Colon (tissue), 2 donors: ENCODE data around the gene RPL36.
"Not testable (repeated sequence)": the region's sequence is repeated elsewhere in the genome, so short reads cannot be mapped to it uniquely, and the experiment has no call there.

Experiments used
- FAIRE-seq: peaks from 2 replicates; lab custom pipeline; 2012; peaks lifted over from hg19 to GRCh38; lab: Jason Lieb, UNC
- donor health status: control.
- donor health status: control.

RPL36 gene

GRCh38 chr19:5674714-5675113 is 15.4 kb upstream of the RPL36 start:
- no peak for FAIRE-seq

GRCh38 chr19:5676105-5676771 is 13.9 kb upstream of the RPL36 start:
- no peak for FAIRE-seq

DNA sequence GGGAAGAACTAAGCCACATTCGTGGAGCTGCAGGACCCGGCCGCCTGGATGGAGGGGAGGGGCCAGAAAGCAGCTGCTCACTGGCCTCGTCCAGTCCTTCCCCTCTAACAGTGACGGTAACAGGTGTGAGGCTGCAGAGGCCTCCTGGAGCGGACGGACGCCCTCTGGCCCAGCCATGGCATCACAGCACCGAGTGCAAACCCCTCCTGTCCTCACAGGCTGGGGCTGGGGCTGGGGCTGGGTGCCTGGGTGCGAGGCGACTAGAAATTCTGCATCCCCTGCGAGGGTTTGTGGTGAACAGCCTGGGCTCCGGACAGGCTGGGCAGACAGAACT is 13.4 kb upstream of the RPL36 start:
- no peak for FAIRE-seq

- no peak for FAIRE-seq
These were observed 13.0 kb upstream of the RPL36 start for GRCh38 chr19:5677136-5677535.

DNA sequence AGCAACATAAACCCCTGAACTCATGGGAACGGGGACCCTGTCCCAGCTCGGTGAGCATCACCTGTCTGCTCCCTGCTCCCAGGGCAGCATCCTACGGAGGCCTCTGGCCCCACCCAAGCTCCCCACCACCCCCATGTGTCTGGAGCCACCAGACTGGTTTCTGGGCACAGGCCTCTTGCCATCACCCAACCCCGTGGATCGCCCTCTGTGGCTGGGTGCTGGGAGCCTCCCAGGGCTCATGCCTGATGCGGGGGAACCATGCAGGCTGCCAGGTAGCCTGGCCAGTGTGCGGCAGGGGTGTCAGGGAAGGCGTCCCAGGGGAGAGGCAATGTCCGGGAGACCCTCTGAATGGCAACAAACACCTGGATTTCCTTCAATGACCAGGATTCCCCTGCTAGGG is 12.5 kb upstream of the RPL36 start:
- FAIRE-seq: no peak

- FAIRE-seq: no peak
These were observed 11.9 kb upstream of the RPL36 start for GRCh38 chr19:5678071-5678718.

DNA sequence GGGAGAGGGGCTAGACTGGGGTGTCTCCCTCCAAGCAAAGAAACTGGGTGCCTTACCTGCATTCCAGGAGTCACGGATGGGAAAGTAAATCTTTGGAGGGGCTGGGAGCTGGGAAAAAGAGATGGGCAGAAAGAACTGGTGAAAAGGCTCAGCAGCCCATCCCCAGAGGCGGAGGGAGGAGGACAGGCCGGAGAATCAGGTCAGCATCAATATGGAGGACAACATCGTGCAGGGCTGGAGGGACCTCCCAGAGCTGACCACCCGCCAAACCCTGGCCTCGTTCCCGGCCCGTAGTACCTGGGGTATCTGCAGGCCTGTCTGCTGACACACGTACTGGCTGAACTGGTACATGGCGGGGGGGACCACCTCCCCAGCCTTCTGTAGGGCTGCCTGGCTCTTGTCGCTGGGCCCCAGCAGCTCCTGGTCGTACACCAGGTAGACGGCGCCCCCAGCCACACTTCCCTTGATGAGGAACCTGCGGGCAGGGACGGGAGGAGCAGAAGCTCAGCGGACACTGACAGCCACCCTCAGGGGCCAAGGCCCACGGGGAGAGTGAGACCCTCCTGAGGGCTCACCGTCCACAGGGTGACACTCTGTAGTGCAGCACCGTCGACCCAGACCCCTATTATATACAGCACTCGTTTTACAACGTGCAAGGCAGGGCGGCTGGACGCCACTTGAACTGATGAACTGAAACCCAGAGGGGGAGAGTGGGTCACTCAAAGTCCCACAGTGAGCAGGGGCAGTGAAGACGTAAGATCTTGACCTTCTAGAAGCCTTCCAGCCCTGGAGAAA is 10.6 kb upstream of the RPL36 start:
- no peak for FAIRE-seq

- FAIRE-seq: no peak
These were observed 10.0 kb upstream of the RPL36 start for GRCh38 chr19:5680084-5680436.

DNA sequence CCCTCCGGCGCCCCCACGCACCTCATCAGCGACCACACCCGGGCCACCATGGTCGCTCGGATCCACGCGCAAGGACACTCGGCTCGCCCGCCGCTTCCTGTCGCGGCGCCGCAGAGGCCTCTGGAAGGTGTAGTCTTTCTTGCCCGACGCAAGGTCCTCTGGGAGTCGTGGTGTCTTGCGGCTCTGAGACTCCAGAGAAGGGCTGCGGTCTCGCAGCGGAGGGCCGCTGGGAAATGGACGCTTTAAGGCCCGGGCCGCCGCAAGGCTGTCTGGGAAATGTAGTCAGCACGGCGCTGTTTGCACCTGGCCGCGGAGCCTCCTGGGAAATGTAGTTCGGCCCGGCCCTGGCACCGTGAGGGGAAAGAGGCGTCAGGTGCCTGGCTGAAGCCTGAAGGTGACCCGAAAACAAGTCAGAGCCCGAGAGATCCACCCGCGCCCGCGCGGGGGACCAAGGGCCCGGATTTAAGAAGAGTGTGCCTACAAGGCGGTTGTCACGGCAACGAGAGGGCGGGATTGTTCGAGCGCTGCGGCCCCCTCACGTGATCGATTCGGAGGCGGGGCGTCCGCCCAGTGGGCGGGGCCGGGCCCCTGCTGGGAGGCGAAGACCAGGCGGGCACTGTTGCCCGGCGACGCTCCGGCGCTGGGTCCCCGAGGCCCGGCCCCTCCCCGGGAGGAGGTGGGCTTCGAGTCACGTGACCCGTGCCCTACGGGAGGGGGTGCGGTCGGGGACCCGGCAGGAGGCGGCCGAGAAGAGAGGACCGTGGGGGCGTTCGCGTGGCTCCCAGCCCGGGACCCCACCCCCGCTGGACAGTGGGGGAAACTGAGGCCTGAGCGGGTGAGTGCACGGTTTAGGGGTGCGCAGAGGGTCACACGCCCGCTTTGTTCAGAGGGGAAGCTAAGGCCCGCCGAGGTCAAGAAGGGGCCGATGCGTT is 9.4 kb upstream of the RPL36 start, which contains the start of the genes HSD11B1L and MICOS13:
TSS of gene HSD11B1L (plus strand) at position 591 of the 932 bp plus-strand sequence. CDS start 3,806 bp downstream, outside the sequence.
TSS of gene MICOS13 (minus strand) at position 80 of the 932 bp plus-strand sequence. CDS start at position 50, 30 bp downstream.
- FAIRE-seq: peak; percentile 92

- FAIRE-seq: no peak
These were observed 8.5 kb upstream of the RPL36 start for GRCh38 chr19:5681391-5682106.

DNA sequence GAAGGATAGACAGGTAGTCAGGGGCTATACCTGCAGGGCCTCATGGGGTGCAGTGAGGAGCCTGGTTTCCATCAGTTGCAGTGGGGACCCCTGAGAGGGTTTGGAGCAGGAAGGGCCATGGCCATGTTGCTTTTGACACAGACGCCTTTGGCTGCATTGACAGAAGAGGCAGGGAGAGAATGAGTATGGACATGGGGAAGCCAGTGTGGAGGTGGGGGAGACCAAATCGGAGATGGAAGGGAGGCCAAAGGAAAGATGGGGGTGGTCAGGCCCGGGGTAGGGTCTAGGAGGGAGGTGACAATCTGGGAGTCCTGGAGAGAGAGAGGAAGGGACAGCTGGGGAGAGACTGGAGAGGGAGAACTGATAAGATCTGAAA is 8.0 kb upstream of the RPL36 start:
- FAIRE-seq: no peak

DNA sequence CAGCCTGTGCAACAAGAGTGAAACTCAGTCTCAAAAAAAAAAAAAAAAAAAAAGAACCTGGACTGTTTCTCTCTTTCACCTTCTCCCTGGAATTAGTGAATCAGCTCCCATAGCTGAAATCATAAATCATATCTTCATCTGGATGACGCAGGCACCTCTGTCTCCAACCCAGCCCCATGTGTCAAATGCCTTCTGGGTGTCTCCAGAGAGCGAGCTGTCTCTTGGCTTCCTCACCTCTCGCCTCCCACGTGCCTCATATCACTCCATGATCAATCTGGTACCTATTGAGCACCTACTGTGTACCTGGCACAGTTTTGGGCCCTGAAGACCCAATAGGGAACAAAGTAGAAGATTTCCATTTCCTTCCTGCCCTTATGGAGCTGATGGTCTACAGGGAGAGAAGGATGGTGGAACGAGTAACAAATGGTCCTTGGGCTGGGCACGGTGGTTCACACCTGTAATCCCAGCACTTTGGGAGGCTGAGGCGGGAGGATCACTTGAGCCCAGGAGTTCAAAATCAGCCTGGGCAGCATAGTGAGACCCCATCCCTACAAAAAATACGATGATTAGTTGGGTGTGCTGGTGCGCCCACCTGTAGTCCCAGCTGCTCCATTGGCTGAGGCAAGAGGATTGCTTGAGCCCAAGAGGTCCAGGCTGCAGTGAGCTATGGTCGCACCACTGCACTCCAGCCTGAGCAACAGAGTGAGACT is 6.8 kb upstream of the RPL36 start:
- FAIRE-seq: no peak

- FAIRE-seq: no peak
These were observed 5.2 kb upstream of the RPL36 start for GRCh38 chr19:5684694-5685430.

DNA sequence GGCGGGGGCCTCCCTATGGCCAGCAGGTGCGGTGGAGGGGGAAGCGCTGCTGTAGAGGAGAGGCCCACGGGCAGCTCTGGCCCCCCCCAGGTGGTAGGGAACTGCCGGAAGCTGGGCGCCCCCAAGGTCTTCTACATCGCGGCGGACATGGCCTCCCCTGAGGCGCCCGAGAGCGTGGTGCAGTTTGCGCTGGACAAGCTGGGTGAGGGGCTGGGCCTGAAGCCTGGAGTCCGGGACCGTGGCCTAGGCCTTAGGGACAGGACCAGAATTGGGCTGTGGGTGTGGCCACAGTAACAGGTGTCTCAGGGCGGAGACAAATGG is 3.8 kb upstream of the RPL36 start:
- FAIRE-seq: no peak

DNA sequence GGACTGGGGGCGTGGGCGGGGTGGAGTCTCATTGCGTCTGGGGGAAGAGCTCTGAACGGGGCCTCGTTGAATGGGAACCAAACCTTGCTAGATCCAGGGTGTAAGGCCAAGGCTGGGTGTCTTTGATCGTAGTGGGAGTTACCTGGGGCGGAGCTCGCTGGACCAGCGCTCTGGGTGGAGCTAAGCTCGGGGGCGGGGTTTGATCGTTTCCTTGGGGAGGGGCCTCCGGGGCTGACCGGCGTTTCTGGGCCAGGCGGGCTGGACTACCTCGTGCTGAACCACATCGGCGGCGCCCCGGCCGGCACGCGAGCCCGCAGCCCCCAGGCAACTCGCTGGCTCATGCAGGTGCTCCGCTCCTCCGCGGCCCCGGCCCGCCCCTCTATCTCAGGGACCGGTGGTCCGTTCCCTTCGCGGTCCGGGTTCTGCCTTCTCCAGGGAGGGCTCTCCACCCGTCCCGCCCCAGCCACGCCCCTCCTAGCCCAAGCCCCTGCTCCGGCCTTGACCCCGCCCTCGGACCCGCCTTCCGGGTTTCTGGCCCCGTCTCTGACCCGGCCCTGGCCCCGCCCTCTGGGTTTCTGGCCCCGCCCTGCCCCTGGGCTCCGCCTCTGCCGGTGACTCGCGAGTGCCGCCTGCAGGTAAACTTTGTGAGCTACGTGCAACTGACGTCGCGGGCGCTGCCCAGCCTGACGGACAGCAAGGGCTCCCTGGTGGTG is 3.3 kb upstream of the RPL36 start:
- no peak for FAIRE-seq

GRCh38 chr19:5687360-5688198 is 2.5 kb upstream of the RPL36 start:
- no peak for FAIRE-seq

- FAIRE-seq: not testable (repeated sequence)
These were observed 1.7 kb upstream of the RPL36 start for GRCh38 chr19:5688262-5688881.
